T1000 (cell line): ENCODE data around the gene JMJD4.
A peak's percentile ranks its signal among the peaks of the same experiment; 100 is the strongest.
"Not testable (repeated sequence)": the region's sequence is repeated elsewhere in the genome, so short reads cannot be mapped to it uniquely, and the experiment has no call there.

Source experiments
- DNase-seq: peaks from one replicate; lab custom pipeline; 2025; ENCODE audit warnings: mixed read lengths; lab: John Stamatoyannopoulos, UW

The JMJD4 gene

DNA sequence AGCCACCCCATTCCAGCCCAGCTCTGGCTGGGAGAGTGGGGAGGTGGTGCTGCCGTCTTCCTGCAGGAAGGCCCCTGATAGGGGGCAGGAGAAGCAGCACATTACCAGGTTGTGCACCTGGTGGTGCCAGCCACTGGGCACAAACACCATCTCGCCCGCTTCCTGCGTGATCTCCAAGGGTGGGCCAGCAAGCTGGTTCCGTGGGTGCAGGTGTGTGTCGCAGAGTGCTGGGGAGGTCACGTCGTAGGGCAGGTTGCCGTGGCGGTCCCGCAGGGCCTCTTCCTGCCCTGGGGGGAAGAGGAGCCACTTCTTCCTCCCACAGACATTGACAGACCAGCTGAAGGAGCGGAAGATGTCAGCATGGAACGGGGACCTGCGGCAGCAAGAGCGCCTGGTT is 1.8 kb downstream of the JMJD4 start:
- no peak for DNase-seq

DNA sequence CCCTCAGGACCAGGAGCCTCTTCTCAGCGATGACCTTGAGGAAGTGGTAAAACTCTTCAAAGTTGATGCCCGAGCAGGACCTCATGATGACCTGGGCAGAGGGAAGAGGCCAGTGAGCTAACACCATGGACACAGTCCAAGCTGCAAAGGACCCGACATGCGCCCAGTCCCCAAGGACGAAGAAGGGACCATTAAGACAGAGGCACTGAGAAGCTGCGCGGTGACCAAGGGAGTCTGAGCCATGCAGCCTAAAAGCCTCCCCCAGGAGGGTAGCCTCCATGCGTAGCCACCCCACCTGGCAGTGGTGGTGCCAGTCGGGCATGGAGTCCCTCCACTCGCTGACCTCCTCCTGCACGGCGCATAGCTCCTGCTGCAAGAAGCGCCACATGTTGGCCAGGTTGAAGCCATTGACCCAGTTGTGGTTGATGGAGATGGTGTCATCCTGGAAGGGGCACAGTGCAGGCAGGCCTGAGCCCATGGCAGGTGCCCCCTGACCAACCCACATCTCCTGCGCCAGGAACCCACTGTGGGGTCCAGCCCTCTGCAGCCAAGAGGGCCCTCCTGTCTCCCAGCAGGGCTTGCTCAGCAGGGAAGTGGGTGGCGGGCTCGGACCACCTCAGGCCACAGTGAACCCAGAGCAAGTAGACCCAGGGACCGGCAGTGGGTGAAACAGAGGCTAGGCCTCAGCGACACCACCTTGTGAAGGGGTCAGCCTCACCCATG is 2.4 kb downstream of the JMJD4 start:
- DNase-seq, result no peak

DNA sequence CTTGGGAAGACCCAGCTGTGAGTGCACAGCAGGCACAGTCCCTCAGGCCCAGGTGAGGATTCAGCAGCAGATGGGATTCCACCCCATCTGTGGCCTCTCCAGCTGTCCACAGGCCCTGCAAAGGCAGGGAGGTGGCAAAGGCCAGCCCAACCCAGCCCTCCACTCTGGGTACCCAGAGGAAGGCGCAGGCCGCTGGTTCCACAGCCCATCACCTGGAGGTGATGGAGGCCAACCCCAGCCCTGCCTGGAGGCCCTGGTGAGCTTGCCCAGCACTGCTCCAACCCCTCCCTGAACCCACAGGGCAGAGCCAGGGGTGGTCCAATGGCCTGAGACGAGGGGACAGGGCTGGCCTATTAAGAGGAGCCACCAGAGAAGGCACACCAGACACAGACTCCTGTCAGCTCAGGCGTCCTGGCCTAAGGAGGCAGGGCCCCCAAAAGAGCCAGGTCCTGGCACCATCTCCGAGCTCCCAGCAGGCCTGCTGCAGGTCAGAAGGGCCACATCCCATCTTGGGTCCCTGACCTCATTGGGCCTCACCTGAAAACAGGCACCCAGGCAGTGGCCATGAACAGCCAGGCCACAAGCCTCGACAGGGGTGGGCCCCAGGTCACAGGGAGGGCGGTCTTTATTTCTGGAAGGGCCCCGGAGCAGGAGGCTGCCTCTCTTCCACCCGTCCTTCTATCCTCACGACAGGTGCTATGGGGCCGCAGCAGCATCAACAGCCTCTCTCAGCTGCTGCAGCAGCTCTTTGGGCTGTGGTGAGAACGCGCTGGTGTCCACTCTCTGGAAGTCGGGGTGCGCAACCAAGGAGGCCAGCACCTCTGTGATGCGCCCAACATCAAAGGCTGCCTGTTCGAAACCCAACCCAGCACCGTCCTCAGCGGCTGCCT is 3.2 kb downstream of the JMJD4 start:
- no peak for DNase-seq

DNA sequence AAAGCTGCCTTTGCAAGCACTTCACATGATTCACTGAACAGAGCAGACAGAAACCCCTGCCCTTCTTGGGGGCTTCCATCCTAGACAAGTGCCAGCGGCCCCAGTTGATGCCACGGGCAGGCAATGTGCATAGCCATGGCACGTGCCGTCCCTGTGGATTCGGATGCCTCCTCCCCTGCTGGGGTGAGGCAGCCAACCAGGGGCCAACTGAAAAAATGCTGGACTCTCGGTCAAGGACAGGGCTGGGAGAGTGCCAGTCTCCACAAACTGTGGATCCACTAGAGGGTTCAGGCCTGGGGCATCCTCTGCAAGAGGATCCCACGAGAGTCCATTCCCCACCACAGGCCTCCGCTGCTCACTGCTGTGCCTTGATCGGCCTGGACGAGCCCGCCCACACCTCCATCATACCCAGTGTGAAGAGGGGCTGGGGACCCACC is 3.8 kb downstream of the JMJD4 start:
- no peak for DNase-seq

DNA sequence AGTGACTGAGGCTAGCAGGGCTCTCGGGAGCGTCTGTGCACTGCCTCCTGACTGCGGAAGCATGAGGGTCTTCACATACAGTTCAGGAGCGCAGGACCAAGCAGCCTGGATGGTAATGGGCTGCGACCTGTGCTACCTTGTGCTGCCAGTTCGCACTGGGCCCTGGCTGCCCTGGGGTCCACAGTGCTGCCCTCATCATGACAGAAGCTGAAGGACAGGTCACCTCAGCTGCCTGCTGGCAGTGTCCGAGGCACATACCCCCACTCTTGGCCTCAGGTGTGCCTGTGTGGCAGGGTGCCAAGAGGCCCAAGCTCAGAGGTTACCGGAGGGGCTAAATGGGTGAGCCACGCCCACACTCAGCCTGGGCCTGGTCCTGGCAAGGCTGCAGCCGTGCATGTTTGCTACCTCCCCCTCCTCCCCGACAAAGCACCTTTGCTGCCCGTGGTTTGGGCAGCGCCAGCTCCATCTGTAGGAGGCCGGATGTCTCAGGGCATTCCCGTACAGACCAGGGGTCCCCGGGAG is 4.4 kb downstream of the JMJD4 start:
- no peak for DNase-seq

DNA sequence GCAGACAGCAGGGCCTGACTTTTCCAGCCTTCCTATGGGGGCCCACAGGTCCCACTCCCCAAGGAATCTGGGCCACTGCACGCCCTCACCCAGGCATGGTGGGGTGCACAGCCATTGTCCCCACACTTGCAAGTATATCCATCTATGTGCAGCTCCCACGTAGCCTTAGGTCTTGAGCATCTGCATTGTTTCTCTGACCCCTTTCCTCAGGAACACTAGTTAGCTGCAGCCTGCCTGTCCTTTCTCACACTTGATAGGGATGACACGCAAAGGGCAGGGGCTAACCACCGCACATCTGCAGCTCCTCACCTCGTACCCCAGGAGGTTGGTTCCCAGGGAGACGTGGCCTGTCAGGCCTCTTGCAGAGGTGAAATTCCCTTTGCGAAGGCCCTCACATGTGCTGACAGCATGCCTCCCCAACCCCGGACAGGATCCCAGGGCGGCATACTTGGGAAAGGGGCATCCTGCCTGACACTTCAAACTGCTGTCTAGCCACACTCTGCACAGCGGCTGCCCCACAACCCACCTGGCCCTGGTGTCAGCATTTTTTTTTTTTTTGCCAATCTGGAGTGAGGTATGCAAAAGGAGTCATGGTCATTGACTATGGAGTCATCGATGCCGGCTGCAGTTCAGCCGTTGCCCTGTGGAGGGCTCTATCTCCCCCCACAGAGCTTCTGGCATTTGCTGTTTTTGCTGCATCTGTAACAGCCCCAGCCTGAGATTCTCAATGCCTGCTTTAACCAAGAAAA is 5.0 kb downstream of the JMJD4 start:
- peak; percentile 13 for DNase-seq

DNA sequence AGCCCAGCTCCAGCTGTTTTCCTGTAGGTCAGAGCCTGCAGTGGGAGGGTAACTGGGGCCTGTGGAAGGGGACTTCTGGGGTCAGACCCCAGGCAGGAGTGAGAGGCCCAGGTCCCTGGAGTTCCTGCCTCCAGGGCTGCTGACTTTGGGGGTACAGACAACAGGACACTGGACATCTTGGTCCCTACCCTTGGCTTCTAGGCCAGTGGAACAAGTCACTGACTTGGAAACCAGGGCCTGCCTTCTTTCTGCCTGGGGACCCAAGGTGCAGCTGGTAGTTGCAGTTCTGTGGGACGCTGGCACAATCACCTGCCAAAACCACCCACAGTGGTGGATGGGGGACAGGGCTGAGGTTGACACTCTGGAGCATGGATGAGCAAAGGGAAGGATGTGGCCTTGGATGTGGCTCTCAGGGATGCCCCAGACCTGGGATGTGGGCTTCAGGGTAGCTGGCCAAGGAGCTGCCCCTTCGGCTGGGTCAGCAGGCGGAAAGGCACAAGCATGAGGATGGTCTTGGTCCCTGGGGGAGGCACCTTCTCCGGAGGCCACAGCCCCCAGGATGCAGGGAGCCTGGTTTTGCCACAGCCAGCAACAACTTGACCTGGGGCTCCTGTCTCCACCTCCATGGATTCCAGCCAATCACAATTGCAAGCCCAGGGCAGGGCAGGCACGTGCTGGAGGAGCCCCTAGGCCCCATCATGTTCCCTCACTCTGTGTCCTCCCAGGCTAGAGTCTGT is 5.8 kb downstream of the JMJD4 start:
- DNase-seq, result no peak

DNA sequence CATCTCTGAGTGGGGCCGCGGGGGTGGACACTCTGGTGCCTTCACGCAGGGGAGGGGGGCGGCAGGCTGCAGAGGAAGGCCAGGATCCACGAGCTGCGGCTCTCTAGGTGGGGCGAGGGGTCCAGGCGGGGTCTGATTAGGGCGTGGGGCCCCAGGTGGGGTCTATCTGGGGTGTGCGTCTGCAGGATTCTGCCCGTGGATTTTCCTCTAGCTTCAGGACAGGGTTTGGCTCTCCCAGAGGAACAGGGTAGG is 6.3 kb downstream of the JMJD4 start:
- DNase-seq, result no peak

DNA sequence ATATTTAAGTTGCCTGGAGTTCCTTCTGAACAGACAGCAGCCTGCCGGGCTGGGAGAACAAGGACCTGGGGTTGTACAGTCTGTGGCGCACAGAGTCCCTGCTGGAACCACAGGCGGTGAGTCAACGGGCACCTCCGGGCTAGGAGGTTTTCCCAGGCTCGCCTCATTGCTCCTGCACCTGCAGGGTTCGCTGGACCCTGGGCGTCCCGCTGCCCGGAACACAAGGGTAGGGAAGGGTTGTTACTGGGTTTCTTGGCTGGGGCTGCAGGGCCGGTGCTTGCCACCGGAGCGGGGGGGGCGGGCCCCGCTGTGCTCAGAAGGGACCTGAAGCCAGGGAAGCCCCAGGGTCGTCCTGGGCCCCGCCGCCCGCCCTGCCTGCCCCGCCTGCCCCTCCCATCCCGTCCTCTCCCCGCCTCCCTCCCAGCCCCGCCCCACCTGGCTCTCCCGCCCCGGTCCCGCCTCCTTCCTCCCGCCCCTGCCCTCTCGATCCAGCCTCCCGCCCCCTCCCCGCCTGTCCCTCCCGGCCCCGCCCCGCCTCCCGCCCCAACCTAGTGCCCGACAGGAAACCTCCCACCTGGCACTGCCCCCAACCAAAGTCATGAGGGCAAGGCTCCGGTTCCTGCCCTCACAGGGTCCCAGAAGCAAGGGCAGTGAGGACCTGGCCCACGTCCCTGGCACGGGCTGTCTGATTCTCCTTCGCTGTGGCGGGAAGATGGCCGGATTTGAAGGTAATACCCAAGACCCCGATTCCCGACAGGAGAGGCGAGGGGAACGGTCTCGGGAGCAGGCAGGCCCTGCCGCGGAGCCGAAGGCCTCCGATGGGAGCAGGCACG is 6.8 kb downstream of the JMJD4 start:
- DNase-seq, result peak; percentile 67

DNA sequence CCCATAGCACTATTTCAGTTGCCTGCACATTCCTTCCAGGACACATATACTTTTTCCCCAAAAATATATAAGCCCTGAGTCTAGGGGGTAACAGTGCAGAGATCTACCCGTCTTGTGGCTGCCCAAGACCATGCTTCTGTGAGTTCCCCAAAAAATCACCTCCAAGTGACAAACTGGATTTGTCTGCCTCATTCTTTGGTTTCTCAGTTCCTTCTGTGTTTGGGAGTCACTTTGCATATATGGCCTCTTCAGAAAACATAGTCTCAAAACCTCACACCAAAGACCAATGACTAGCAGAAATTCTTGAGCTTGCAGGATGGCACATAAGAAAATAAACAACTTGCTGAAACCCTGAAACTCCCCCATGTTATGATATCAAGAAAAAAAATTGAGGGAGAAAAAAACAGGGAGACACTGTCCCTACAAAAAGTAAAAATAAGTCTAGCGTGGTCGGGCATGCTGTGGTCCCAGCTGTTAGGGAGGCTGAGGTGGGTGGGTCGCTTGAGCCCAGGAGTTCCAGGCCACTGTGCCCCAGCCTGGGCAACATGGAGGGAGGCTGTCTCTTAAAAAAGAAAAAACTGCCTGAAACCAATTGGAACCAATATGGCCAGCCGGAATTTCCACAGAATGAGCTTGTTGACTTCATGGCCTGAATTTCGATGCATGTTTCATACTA is 8.0 kb downstream of the JMJD4 start:
- no peak for DNase-seq

DNA sequence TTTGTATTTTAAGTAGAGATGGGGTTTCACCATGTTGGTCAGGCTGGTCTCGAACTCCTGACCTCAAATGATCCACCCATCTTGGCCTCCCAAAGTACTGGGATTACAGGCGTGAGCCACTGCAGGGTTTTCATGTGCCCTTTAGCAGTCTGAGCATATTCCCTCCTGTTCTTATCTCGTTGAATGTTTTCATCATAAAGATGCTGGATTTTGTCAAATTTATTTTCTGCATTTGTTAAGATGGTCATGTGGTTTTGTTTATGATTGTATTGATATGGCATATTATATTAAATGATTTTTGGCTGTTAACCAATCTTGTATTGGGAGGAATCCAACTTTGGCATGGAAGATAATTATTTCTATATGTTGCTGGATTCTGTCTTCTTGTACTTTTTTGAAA is 8.8 kb downstream of the JMJD4 start:
- DNase-seq, result no peak

DNA sequence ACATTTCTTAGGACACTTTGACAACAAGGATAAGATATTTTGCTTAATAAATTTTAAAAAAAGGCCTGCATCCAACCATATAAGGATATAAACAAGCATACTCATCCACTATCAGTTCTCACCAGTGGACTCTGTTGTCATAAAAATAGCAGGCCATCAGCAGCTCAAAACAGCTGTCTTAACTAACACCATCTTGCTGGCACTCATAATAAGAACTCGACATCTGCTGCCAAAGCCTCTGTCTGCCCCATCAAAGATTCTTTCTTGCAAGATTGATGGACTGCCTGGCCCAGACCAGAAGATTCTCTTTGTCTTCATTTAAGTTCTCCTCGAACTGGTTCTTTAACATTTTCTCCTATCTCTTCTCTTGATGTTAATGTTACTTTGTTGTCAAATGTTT is 10.1 kb downstream of the JMJD4 start:
- DNase-seq, result no peak

DNA sequence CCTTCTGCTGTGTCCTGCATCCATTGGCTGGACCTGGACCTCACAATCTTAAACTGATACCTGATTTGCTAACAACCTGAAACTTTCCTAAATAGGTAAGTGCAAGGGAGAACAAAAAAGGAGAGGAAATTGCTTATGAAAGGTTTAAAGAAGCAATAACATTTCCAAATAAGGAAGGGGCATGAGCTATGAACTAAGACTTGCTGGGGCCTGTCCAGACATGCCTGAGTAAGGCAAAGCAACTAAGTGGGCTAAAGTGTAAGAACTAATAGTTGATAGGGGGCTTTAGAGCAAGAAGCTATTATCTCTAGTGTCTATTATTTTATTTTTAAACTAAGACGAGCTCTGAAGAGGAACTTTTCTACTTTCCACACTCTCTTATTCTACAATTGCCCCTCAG is 11.6 kb downstream of the JMJD4 start:
- no peak for DNase-seq

DNA sequence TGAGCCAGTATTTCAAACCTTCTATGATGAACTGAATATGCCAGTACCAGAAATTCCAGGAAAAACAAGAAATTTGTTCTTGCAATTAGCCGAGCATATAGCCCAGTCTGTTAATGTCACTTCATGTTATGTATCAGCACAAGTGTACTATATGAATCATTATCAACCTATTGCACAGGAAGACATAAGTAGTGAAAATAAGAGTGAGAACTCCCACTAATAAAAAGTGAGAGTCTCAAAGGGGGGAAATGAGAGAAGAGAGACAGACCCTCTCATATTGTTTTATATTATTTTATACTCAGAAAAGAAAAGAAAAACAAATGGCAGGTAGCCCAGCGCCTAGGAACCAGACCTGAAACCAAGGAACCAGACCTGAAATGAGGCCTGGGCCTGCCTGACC is 16.2 kb downstream of the JMJD4 start:
- no peak for DNase-seq

DNA sequence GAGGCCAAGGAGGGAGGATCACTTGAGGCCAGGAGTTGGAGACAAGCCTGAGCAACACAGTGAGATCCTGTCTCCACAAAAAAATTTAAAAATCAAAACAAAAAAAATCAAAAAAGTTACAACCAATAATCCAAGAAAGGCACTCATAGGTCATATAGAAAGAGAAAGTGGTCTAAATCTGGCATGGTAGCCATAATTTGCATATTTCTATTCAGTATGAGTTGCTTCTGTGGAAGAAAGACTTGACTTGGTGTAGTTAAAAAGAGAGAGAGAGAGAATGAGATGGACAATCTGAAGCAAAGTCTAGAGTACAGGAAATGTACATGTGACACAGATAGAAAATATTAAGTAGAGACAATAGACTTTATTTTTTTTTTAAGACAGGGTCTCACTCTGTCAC is 22.5 kb downstream of the JMJD4 start:
- no peak for DNase-seq

DNA sequence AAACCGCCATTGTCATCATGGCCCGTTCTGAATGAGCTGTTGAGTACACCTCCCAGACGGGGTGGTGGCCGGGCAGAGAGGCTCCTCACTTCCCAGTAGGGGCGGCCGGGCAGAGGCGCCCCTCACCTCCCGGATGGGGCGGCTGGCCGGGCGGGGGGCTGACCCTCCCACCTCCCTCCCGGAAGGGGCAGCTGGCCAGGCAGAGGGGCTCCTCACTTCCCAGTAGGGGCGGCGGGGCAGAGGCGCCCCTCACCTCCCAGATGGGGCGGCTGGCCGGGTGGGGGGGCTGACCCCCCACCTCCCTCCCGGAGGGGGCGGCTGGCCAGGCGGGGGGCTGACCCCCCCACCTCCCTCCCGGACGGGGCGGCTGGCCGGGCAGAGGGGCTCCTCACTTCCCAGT is 24.6 kb downstream of the JMJD4 start:
- DNase-seq, result not testable (repeated sequence)

DNA sequence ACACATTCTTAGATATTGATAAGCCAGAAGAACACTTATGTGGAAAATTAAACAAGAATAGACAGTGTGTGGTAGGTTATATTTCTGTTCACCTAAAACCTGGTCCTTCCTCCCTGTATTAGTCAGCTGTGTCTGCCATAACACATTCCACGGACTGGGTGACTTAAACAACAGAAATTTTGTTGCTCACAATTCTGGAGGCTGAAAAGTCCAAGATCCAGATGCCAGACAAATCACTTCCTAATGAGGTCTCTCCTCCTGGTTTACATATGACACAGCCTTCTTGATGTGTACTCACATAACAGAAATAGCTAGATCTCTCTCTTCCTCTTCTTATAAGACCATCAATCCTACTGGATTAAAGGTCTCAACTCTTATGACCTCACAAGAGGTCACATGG is 25.7 kb downstream of the JMJD4 start:
- DNase-seq, result no peak

DNA sequence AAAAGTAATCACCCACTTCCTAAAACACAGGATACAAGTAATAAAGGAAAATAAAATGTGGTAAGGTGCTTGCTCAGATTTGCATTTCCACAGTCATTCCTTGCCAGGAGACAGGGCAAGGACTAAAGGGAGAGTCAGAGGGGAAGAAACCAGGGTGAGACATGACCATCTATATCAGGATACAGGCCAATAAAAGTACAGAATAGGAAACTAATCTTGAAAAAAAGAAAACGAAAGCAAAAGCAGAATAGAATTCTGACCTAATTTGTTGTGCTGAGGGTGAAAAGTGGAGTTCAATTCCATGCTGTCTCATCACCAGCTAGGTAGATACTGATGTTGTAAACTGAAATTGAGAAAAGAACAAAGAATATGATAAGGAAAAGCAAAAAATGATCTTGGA is 27.3 kb downstream of the JMJD4 start:
- DNase-seq, result no peak

DNA sequence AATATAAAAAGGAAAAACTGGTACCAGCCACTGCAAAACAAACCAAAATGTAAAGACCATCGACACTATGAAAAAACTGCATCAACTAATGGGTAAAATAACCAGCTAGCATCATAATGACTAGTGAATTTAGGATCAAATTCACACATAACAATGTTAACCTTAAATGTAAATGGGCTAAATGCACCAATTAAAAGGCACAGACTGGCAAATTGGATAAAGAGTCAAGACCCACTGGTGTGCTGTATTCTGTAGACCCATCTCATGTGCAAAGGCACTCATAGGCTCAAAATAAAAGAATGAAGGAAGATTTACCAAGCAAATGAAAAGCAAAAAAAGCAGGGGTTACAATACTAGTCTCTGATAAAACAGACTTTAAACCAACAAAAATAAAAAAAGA is 33.5 kb downstream of the JMJD4 start:
- not testable (repeated sequence) for DNase-seq

DNA sequence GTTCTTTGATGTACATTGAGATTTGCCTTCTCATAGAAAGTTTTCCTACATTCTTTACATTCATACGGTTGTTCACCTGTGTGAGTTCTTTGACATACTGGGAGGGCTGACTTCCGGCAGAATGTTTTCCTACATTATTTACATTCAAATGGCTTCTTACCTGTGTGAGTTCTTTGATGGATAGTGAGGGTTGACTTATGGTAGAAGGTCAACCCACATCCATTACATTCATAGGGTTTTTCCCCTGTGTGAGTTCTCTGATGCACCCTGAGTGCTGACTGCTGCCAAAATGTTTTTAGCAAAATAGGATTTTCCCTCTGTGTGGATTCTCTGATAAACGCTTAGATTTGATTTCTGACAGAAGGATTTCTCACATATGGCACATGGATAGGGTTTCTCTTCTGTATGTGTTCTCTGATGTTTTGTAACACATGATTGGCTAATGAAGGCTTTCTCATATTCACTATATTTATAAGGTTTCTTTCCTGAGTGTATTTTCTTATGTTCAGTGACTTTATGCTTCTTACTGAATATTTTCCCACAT is 37.7 kb downstream of the JMJD4 start:
- DNase-seq, result no peak
